GM19240 (cell line): ENCODE results near the gene TARM1.
"Not testable (repeated sequence)": the region's sequence is repeated elsewhere in the genome, so short reads cannot be mapped to it uniquely, and the experiment has no call there.

Source experiments
- DNase-seq: peaks from one replicate; pipeline ENCODE4 v3.0.0; 2011; ENCODE audit warnings: low spot score; ENCODE audit not compliant: insufficient read length

TARM1 gene

DNA sequence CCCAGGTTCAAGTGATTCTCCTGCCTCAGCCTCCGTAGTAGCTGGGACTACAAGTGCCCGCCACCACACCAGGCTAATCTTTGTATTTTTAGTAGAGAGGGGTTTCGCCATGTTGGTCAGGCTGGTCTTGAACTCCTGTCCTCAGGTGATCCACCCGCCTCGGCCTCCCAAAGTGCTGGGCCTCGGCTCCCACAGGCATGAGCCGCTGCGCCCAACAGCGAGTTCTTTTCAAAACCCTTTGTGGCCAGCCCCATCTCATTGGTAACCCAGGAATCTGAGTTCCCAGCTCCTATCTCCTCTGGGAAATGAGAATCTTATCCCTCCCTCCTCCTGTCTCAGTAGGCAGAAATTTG lies 18.7 kb upstream of the TARM1 start:
- DNase-seq = not testable (repeated sequence)

DNA sequence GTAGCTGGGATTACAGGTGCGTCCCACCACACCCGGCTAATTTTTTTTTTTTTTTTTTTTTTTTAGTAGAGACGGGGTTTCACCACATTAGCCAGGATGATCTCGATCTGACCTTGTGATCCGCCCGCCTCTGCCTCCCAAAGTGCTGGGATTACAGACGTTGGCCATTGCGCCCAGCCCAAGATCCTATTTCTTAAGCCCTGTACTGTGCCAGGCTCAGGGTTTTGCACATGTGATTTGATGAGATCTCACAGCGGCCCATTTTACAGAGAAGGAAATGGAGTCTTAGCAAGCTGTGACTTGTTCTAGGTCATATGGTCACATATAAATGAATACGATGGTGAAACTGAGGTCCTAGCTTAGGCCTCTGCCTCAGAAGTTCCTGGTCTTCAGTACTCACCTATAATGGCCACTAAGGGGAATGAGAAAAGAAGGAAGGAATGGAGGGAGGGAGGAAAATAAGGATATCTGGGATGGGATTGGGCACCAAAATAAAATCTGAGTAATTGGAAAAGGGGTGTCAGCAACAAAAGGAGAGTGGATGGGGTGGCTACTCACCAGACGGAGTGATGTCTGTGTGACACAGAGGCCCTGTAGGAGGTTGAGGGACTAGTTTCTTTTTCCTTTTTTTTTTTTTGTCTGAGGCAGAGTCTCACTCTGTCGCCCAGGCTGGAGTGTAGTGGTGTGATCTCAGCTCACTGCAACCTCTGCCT lies 18.2 kb upstream of the TARM1 start:
- DNase-seq = no peak

DNA sequence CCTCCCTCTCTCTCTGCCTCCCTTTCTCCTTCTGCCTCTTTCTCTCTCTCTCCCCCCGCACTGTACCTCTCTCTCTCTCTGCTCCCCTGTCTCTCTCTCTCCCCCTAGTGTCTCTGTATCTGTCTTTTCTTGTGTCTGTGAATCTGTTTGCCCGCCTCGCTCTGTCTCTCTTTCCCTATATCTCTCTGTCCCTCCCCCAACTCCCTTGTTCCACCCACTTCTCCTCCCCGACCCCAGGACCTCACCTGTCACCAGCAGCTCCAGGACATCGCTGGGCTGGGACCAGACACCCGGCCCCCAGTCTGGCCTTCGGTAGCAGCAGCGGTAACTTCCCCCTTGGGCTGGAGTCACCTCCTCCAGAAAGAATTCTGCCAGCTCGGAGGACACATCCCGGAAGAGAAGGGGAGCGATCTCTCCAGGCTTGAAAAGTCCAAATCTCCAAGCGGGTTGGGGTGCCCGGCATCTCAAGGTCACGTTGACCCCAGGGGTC lies 15.5 kb upstream of the TARM1 start:
- DNase-seq = no peak

DNA sequence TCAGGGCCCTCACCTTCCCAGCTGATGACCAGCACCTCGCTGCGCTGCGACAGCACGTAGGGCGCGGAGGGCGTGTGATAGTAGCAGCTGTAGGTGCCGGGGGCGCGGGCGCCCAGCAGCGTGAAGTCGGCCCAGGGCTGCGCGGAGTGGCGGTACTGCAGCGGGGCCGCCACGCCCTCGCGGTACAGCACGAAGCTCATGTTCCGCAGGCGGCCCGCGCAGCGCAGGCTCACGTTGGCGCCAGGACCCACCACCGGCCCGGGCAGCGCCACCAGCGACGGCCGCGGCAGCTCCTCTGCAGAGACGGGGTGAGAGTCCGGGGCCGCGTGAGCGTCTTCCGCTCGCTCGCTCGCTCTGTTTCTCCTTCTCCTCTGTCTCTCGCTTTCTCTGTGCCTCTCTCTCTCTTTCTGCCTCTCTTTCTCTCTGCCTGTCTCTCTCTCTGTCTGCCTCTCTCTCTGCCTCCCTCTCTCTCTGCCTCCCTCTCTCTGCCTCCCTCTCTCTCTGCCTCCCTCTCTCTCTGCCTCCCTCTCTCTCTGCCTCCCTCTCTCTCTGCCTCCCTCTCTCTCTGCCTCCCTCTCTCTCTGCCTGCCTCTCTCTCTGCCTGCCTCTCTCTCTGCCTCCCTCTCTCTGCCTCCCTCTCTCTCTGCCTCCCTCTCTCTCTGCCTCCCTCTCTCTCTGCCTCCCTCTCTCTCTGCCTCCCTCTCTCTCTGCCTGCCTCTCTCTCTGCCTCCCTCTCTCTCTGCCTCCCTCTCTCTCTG lies 14.9 kb upstream of the TARM1 start:
- DNase-seq = not testable (repeated sequence)

DNA sequence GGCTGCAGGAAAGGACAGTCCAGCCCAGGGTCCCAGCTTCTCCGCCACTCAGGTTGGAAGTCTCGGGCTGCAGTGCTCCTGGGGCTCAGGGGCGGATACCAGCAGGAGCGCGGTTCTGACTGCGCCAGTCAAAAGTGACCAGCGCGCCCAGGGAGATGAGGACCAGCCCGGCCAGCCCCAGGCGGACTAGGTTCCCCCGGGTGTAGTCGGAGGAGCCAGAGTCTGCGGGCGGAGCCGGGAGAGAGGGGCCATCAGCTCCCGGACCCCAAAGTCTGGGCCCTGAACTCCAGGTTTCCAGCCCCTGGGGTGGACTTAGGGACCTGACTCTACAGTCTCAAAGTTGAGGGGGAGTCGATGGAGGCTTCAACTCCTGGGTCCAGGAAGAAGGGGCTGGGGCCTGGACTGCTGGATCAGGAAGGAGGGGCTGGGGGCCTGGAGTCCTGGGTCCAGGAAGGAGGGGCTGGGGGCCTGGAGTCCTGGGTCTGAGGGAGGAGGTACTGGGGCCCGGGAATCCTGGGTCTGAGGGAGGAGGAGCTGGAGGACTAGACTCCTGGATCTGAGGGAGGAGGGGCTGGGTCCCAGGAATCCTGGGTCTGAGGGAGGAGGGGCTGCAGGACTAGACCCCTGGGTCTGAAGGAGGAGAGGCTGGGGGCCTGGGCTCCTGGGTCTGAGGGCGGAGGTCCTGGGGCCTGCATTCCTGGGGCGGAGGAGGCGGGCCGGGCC lies 14.1 kb upstream of the TARM1 start:
- DNase-seq = no peak

DNA sequence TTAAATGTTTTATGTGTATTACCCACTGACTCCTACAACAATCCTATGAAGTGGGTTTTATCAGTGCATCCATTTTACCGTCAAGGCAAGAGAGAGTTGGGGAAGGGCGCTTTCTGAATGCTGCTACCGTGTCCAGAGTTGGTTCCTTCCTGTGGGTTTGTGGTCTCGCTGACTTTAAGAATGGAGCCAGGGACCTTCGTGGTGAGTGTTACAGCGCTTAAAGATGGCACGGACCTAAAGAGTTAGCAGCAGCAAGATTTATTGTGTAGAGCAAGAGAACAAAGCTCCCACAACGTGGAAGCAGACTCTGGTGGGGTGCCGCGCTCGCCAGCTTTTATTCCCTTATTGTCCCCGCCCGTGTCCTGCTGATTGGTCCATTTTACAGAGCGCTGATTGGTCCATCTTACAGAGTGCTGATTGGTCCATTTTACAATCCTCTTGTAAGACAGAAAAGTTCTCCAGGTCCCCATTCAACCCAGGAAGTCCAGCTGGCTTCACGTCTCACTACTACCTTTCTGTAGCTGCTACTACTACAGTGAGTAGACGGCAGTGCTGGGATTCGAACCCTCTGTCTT lies 13.3 kb upstream of the TARM1 start:
- no peak for DNase-seq

DNA sequence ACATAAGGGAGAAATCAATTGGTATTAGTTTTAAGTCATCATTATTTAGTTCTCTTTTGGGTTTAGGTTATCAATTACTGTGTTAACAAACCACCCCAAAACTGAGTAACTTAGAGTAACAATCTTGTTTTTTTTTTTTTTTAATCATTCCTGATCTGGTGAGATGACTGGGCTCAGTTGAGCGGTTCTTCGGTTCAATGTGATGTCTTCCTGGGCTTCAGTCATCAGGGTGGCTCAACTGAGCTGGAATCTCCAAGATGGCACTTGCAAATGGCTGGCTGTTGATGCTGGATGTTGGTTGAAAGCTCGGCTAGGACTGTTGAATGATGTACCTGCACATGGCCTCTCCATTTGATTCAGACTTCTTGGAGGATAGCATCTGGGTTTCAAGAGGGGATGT lies 3.2 kb upstream of the TARM1 start:
- no peak for DNase-seq

DNA sequence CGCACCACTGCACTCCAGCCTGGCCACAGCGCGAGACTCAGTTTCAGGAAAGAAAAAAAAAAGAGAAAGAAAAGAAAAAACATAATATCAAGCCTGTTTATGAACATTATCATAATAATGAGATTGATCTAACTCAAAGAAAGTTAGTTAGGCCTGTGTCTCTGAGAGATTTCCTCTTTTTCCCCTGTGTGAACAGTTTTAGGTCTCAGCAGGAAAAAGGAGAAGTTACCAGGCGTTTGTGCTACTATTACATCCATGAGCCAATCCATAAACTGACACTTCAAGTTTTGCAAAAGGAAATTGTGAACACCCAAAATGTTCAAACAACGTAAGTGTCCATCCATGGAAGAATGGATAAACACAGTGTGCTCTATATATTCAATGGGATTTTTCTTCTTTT lies 3.8 kb downstream of the TARM1 start:
- no peak for DNase-seq

DNA sequence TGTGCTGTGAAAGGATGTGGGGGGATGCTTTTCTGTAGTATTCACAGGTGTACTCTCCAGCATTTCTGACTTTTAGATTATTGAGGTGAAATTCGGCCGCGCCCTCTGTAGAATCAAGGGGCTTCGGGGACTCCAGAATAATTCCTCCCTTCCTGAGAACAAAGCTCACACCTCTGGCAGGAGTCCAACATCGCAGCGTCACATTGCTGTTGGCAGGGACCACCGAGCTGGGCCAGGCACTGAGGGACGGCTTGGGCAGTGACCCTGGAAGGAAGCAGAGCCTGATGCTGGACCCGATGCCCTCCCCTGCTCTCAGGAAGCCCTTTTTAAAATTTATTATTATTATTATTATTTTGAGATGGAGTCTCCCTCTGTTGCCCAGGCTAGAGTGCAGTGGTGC lies 6.3 kb downstream of the TARM1 start:
- no peak for DNase-seq

DNA sequence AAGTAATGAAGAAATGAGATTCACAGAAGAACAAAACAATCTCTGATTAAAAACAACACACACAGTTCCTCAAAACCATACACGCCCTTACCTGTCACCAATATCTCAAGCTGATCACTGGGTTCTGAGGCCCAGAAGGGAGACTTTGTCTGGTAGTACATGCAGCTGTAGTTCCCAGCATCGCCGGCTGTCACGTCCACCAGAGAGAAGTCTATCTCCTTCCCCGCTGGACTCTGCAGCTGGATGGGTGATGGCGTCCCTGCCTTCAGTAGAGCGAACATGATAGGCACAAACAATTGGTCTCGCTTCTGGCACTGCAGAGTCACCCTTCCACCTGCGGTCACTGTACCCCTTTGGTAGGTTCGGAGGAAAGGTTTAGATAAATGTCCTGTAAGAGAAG lies 7.3 kb downstream of the TARM1 start:
- DNase-seq = no peak

DNA sequence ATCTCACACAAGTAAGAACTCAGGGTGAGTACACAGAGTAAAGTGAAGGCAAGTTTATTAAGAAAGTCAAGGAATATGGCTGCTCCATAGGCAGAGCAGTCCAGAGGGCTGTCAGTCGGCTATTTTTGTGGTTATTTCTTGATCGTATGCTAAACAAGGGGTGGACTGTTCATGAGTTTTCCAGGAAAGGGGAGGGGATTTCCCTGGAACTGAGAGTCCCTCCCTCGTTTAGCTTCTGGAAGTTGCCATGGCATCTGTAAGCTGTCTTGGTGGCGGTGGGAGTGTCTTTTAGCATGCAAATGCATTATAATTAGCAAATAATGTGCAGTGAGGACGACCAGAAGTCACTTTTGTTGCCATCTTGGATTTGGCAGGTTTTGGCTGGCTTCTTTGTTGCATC lies 11.7 kb downstream of the TARM1 start:
- DNase-seq = no peak

DNA sequence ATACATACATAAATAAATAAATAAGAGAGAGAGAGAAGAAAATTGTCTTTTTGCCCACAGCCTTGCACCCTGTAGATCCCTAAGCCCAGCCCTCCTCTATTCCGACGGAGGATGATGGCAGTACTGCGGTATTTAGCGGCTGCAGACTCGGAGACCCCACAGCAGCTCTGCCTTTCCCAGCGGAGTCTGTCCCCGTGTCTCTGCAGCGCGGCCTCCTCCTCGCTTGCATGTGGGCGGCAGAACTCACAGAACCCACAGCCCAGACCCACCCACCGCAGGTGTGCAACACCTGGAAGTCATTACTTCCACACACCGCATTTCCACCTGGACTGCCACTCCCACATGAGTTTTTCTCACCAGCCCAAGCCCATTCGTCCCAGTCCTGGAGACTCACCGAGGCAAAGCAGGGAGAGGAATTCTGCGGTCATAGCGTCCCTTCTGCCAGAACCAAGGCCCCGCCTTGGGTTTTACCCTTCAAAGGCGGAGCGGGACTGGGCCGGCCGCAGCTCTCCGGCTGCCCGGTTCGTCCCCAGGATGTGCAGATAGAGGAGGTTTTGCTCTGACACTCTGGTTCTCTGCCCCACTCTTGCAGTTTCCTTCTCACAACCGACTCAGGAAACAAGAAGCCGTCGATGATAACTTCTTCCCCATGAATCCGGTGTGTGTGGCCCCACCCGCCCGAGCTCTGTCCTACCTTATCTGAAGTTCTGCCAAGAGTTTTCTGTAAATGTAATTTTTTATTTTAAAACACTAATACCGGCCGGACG lies 17.6 kb downstream of the TARM1 start, which contains the start of gene VSTM1:
Gene VSTM1 (minus strand): TSS at position 548 of the 767 bp plus-strand sequence. CDS start 120 bp downstream, at position 428.
- no peak for DNase-seq

DNA sequence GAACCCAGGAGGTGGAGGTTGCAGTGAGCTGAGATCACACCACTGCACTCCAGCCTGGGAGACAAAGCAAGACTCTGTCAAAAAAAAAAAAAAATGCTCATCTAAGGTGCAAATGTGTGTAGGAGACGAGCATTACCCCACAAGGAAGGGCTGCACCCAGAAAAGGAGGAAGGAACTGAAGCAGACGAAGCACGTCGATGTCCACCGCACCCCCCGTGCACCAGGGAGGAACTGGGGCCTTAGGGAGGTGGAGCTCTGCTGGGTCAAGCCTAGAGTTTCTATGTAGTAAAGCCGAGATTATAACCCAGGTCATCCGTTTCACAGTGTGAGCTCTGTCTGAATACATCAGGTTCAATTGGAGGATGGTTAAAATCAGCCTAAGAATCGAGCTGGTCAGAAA lies 18.5 kb downstream of the TARM1 start:
- DNase-seq = no peak

DNA sequence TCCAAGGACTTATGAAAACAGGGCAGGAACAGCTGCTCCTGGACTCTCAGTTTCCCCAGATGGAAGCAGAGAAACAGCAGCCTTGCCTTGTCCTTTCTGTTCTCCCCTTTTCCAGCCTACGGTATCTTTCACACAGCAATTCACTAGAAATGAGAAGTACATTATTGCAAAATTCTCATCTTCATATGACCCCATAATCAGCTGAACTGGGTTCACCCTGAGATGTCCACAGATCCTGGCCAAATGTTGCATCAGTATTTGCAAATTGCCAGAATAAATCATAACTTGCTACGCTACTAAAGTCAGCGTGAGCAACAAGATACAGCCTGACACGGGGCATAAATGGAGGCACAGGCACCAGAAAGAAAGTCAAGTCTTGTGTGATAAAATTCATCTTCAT lies 33.5 kb downstream of the TARM1 start:
- no peak for DNase-seq

DNA sequence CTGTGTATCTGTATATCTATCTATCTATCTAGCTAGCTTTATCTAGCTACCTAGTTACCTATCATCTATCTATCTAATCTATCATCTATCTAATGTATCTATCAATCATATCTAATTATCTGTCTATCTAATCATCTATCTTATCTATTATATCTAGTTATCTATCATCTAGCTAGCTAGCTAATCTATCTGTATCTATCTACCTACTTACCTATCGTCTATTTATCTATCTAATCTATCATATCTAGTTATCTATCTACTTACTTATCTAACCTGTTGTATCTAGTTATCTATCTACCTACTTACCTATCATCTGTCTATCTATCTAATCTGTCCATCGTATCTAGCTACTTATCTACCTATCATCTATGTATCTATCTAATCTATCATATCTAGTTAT lies 35.4 kb downstream of the TARM1 start:
- DNase-seq = no peak

DNA sequence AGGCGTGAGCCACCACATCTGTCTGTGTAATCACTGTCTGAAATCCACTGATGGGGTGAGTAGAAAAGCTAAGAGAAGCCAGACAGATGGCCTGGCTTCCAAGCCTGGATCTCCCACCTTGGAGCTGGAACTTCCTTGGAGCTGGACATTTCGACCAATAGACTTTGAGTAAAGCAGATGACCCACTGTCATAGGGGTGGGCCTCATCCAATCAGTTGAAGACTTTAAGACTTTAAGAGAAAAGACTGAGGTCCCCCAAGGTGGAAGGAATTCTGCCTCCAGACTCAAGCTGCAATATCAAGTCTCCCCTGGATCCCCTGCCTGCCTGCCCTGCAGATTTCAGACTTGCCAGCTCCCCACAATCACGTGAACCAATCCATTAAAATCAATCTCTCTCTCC lies 38.2 kb downstream of the TARM1 start:
- no peak for DNase-seq

DNA sequence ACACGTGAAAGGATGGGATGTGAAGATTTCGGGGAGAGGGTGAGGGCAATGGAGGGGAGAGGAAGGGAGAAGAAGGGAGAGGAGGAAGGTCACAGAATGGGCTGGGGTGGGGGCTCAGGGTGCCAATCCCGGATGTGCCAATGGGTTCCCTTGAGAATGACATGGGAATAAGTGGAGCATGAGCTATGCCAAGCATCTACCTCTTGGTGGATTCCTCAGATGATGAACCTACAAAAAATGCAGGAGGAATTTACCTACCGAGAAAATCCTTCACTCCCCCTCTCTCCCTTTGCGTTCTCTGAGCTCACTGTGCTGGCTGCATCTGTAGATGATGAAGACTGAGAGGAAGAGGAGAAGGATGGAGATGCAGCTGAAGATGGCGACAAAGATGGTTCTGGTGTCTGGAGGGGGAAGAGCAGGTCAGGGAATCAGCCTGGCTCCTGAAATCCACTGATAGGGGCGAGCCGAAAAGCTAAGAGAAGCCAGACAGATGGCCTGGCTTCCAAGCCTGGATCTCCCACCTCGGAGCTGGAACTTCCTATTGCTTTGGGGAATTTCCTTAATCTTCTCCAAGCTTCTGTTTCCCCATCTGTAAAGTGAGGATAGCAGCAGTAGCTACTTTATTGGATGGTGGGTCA lies 39.1 kb downstream of the TARM1 start:
- DNase-seq = no peak

DNA sequence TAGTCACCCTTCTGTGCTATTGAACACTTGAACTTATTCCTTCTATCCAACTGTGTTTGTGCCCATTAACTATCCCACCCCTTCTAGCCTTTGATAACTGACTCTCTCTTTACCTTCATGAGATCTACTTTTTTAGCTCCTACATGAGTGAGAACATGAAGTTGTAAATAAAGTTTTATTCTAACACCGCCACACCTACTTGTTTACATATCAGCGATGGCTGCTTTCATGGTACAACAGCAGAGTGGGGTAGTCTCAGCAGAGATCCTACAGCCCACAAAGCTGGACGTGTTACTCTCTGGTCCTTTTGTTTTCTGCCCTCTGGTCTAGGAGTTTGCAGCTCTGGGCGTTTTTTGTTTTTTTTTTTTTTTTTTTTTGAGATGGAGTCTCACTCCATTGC lies 41.2 kb downstream of the TARM1 start:
- no peak for DNase-seq

DNA sequence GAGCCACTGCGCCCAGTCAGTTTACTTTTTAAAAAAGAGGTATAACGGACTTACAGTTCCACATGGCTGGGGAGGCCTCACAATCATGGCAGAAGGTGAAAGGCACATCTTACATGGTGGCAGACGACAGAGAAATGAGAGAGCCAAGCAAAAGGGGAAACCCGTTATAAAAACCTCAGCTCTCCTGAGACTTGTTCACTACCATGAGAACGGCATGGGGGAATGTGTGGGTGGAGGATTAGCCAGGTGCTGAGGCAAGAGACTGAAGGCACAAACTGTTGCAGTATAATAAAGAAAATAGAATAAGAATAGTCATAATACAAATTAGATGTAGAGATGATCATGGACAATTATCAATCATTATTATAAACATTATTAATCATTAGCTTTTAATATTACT lies 44.6 kb downstream of the TARM1 start:
- DNase-seq = not testable (repeated sequence)
